ENCODE measurements around the gene SMARCAD1. TPM values are rescaled to one million over a fixed set of nuclear protein-coding genes. Genes with fewer than 3 reads are reported as not detected.

SMARCAD1 gene
- total and polyA plus RNA-seq, 2 experiments from 2014 or later: 23.8 to 86.2 TPM

DNA sequence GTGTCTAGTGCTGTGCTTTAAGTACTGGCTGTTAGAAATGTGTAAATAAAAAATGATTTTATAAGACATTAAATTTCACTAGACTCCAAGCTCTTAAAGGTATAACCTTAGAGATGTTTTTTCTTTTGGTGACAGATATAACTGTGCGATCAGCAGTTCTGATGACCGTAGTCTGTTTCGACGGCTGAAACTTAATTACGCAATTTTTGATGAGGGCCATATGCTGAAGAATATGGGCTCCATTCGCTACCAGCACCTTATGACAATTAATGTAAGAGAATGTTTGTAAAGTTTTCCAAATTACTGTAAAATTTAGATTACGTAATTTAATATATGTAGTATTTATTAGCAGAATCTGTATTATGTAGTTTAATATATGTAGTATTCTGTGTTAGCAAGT is 68.5 kb downstream of the SMARCAD1 start:
- Histone ChIP-seq H2AFZ (no peak overlapping the region), H3K27ac (ENCODE audit: low read depth) (no peak overlapping the region), H3K4me1 (ENCODE audit: insufficient read depth) (no peaks in the 10 kb centered on the region), H3K4me2 (no peak overlapping the region), H3K27me3 (ENCODE audit: insufficient read depth) (no peaks in the 10 kb centered on the region), H3K4me3 (no peak overlapping the region), H3K79me2 (replicated peaks; ENCODE audit: insufficient read depth) (no peaks in the 10 kb centered on the region), H4K20me1 (replicated peaks; ENCODE audit: insufficient read depth) (no peaks in the 10 kb centered on the region), H3F3A (replicated peaks; ENCODE audit: low read depth) (no peaks in the 10 kb centered on the region), H3K9me2 (ENCODE audit: insufficient read depth) (no peaks in the 10 kb centered on the region), H3K36me3 (ENCODE audit: insufficient read depth) (peaks cover 45% of the 10 kb centered on the region)
- ATAC-seq (no peak), DNase-seq (ENCODE audit: low spot score) (no peak)
- Mint-ChIP-seq H3K36me3 (ENCODE audit: low read depth) (peaks cover 58% of the 10 kb centered on the region), H3K9me3 (no peaks in the 10 kb centered on the region), H3K4me1 (no peaks in the 10 kb centered on the region), H3K4me3 (no peak overlapping the region), H3K27ac (no peak overlapping the region), H3K27me3 (ENCODE audit: insufficient read depth, low read depth, poor library complexity) (no peaks in the 10 kb centered on the region)
- no peak for TF ChIP-seq ZNF331 (CRISPR knock-in tag; IDR thresholded peaks at IDR 0.05; ENCODE audit: low read depth)

DNA sequence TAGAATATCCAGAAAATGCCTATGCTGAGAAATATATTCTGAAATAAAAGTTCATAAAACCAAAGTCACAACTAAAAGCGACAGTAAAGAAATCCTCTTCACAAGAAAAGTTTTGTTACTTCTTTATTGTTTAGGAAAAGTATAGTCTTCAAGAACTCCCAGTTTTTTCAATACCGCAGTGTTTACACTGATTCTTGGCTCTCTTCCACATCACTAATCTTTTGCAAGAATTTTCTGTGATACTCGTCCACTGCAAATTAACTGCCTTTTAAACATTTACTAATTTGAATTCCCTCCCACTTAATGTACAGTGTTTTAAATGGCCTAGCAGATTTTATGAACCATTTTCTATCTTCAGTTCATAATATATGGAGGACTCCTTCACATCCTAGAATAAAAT is 69.9 kb downstream of the SMARCAD1 start:
- H3K36me3 Mint-ChIP-seq (ENCODE audit: low read depth): peaks cover 64% of the 10 kb centered on the region
- Histone ChIP-seq H3K27ac (ENCODE audit: low read depth) (no peak overlapping the region), H3F3A (replicated peaks; ENCODE audit: low read depth) (no peaks in the 10 kb centered on the region), H3K79me2 (replicated peaks; ENCODE audit: insufficient read depth) (no peaks in the 10 kb centered on the region), H3K27me3 (ENCODE audit: insufficient read depth) (no peaks in the 10 kb centered on the region), H3K9me2 (ENCODE audit: insufficient read depth) (no peaks in the 10 kb centered on the region), H4K20me1 (replicated peaks; ENCODE audit: insufficient read depth) (no peaks in the 10 kb centered on the region), H3K4me1 (ENCODE audit: insufficient read depth) (no peaks in the 10 kb centered on the region), H3K4me3 (no peak overlapping the region), H3K4me2 (no peak overlapping the region), H2AFZ (no peak overlapping the region), H3K36me3 (ENCODE audit: insufficient read depth) (peaks cover 51% of the 10 kb centered on the region)
- H3K27ac Mint-ChIP-seq: peak overlapping the region; percentile 41
- H3K4me1 Mint-ChIP-seq: no peaks in the 10 kb centered on the region
- ATAC-seq (no peak), DNase-seq (ENCODE audit: low spot score) (no peak)
- no peak overlapping the region for H3K4me3 Mint-ChIP-seq
- no peaks in the 10 kb centered on the region for H3K9me3 Mint-ChIP-seq
- H3K27me3 Mint-ChIP-seq (ENCODE audit: insufficient read depth, low read depth, poor library complexity): no peaks in the 10 kb centered on the region
- TF ChIP-seq EZH2 (IDR thresholded peaks at IDR 0.05; ENCODE audit: low read depth, unreplicated experiment): no peak

DNA sequence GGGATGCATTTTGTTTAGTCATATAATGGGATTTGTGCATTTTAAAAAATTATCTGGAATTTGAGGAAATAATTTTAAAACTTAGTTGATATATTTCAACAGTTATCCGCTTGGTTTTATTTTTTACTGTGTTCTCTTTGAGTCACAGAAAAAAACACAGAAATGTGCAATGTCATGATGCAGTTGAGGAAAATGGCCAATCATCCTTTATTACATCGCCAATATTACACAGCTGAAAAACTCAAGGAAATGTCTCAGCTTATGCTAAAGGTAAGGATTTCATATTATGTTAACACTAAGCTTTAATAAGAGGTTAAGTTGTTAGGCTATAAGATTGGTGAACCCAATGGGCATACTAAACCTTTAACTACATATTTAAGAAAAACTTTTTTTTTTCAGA is 71.1 kb downstream of the SMARCAD1 start:
- H3K4me1 Mint-ChIP-seq: no peaks in the 10 kb centered on the region
- no peak overlapping the region for H3K27ac ChIP-seq (ENCODE audit: low read depth)
- peaks cover 66% of the 10 kb centered on the region for H3K36me3 Mint-ChIP-seq (ENCODE audit: low read depth)
- DNase-seq (ENCODE audit: low spot score) (no peak), ATAC-seq (no peak)
- no peaks in the 10 kb centered on the region for H3K27me3 Mint-ChIP-seq (ENCODE audit: insufficient read depth, low read depth, poor library complexity)
- H3K27me3 ChIP-seq (ENCODE audit: insufficient read depth): no peaks in the 10 kb centered on the region
- H3K9me2 ChIP-seq (ENCODE audit: insufficient read depth): no peaks in the 10 kb centered on the region
- H3K4me3 Mint-ChIP-seq: no peak overlapping the region
- H3K9me3 Mint-ChIP-seq: no peaks in the 10 kb centered on the region
- TF ChIP-seq STAT1 (IDR thresholded peaks at IDR 0.05; ENCODE audit: unreplicated experiment) (no peak), NANOG (IDR thresholded peaks at IDR 0.05; ENCODE audit: borderline replicate concordance) (no peak), EZH2phosphoT487 (IDR thresholded peaks at IDR 0.05; ENCODE audit: unreplicated experiment) (no peak), ZNF331 (CRISPR knock-in tag; IDR thresholded peaks at IDR 0.05; ENCODE audit: low read depth) (no peak), EZH2 (IDR thresholded peaks at IDR 0.05; ENCODE audit: low read depth, unreplicated experiment) (no peak)
- TF ChIP-seq, protein P1, sequence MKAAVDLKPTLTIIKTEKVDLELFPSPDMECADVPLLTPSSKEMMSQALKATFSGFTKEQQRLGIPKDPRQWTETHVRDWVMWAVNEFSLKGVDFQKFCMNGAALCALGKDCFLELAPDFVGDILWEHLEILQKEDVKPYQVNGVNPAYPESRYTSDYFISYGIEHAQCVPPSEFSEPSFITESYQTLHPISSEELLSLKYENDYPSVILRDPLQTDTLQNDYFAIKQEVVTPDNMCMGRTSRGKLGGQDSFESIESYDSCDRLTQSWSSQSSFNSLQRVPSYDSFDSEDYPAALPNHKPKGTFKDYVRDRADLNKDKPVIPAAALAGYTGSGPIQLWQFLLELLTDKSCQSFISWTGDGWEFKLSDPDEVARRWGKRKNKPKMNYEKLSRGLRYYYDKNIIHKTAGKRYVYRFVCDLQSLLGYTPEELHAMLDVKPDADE (IDR thresholded peaks at IDR 0.05): no peak
- no peak overlapping the region for H3K4me3 ChIP-seq
- peak overlapping the region; percentile 79 for H3K27ac Mint-ChIP-seq
- no peaks in the 10 kb centered on the region for H3F3A ChIP-seq (replicated peaks; ENCODE audit: low read depth)
- H3K4me2 ChIP-seq: no peak overlapping the region
- no peaks in the 10 kb centered on the region for H3K79me2 ChIP-seq (replicated peaks; ENCODE audit: insufficient read depth)
- no peak overlapping the region for H2AFZ ChIP-seq
- peaks cover 60% of the 10 kb centered on the region for H3K36me3 ChIP-seq (ENCODE audit: insufficient read depth)
- no peaks in the 10 kb centered on the region for H3K4me1 ChIP-seq (ENCODE audit: insufficient read depth)
- H4K20me1 ChIP-seq (replicated peaks; ENCODE audit: insufficient read depth): no peaks in the 10 kb centered on the region

Measured in GM23338 (cell line).